ENCODE measurements around the gene NTMT1.

The NTMT1 gene

DNA sequence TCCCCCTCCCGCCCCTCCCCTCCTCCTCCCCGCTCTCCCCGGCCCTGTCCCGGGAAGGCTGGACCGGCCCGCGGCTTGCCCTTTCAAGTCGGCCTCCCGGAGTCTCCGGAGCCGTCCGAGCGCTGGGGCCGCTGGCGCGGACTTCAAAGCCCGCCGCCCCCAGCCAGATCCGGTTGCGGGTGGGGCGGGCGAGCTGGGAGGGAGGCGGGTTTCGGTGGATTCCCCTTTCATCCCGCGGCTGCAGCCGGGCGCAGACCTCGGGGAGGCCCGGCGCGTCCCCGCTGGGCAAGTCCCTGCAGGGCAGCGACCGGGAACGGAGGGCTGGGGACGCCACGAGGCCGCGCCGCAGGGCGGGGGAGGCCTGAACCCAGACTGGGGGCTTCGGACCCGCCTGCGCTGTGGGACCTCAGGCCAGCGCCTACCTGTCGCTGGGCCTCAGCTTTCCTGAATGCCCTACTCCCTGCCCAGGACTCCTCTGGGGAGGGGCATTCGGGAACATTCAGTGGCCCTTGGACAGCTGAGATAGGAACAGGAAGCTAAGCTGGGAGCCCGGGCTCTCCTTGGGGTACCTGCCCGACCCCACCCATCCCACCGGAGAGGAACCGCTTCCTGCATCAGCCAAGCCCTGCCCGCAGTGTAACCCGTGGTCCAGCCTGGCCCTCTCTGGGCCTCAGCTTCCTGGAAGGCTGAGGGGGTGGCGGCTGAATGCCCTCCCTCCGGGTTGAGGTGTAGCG is 28.4 kb upstream of the NTMT1 start:
- DNase-seq: no peak

DNA sequence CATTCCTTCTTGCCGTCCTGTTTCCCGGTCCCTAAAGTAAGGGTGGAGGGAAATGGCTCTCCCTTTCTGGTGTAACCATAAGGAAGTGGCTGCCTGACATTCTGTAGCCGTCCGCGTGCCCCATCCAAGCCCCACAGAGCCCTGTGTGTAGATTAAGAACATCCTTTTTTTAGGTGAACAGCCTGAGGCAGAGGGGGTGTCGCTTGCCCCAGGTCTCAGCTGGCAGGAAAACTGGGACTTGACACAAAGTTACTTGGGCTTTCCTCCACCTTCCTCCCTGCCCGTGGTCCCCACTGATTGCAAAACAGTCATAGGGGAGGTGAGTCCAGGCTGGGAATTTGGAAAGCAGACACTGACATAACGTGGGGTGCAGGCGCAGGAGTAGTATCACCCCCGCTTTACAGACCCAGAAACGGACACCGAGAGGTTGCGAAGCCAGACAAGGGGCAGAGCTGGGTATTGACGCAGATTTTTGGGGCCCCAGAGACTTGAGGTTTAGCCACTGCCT is 27.8 kb upstream of the NTMT1 start:
- no peak for DNase-seq

DNA sequence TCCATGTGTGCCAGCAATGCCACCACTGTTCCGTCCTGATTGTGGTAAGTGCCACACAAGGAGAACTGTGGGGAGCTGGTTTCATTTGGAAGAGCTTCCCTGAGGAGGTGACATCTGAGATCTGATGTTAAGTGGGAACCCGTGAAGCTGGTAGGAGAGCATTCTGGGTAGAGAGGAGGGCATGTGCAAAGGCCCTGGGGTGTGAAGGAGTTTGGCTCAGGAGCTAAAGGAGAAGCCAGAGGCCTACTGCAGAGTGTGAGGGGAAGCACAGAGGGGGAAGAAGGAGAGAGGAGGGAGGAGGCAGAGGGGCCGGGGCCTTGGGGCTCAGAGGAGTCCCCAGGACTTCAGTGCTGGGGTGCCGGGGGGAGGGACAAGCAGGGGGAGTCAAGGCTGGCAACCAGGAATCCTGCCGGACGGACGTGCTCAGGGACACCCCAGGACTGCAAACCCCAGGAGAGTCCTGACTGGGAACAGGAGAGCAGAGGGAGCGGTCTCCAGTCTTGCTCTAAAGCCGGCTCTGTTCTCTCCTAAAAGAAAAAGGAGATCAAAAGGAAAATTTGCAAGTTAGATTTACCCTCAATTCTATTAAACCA is 24.8 kb upstream of the NTMT1 start:
- DNase-seq: no peak

DNA sequence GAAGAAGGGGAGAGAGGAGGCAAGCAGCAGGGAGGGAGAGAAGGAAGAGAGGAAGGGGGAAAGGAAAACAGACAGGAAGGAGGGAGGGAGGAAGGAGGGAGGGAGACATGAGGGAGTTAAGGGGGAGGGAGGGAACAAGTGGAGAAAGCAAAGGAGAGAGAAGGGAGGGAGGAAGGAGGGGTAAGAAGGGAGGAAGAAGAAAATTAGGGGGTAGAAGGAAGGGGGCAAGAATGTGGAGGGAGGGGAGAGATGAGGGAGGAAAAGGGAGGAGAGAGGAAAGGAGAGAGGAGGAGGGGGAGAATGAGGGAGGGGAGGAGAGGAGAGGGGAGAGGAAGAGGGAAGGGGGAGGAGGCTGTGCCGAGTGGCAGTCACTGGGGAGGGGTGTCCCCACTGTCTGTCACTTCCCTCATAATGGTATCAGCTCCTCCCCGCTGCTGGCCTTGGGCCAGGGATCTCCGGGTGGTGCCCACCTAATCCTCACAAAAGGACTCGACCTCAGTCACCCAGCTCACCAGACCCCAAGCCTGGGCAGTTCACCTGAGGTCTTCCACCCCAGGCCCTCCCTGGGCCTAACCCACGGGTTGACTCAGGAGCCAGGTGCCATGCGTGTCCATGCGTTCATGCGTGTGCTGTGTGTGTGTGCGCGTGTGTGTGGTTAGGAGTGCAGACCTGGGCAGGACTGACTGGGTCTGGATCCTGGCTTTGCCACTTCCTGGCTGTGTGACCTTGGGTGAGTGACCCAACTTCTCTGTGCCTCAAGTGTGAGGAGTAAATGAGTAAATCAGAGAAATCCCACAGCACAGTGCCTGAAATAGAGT is 23.2 kb upstream of the NTMT1 start:
- no peak for DNase-seq

DNA sequence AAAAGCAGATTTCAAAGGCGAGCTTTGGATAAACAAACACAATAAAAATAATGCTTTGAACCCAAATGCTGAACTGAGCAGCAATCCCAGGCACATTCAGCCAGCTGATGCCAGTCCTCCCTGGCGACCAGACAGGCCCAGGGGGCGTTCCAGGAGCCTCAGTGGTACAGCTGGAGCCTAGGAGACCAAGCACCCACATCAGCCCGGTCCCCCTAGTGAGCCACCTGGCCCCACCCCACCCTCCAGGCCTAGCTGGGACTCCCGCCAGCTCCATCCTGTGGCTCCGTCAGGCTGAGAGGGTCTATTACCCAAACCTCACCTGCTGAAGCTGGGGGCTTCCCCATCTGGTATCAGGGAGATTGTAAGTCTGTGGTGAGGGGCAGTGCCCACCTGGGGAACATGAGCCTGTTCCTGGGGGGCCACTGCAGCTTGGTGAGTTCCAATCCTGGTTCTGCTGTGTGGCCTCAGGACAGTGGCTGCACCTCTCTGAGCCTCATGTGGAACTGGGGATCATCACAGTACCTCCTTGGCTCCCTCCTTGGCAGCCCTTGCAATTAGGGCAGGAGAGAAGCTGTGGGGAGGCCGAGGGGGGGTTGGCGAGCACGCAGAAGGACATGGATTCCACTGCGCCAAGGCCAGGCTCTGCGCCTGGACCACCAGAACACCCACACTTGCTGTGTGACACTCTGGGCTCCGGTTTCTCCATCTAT is 21.8 kb upstream of the NTMT1 start:
- no peak for DNase-seq

DNA sequence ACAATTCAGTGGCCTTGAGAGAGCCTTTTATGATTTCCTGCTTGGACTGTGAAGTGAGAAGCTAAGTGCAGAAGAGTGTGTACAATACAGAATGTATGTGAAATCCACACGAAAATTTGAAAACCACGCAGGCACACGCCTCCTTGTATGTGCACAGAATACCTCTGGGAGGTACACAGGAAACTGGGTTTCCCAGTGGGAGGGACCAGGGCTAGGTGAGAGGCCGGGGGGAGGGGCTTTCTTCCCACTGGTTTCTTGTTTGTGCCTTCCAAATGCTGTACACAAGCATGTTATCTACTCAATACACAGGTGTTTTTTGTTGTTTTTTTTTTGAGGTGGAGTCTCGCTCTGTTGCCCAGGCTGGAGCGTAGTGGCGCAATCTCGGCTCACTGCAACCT is 21.2 kb upstream of the NTMT1 start:
- DNase-seq: no peak

GRCh38 chr9:129606161-129607026 is 19.6 kb upstream of the NTMT1 start:
- DNase-seq: no peak

DNA sequence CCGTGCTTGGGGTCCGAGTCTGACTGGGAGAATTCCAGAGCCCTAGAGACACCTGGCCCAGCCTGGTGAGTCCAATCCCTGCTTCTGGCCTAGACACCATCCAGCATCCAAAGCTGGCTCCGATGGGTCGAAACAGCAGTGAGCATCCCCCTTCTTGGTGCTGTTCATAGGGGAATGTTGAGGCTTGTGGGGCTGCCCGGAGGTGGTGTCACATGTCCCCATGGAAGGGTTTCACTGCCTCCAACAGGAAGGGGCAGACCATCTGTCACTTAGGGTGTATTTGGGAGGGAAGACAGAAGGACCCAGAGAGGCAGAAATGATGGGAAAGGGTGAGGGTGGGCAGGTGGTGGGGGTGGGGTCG is 19.0 kb upstream of the NTMT1 start:
- peak; percentile 74 for DNase-seq

GRCh38 chr9:129608561-129609481 is 17.1 kb upstream of the NTMT1 start:
- DNase-seq: no peak

GRCh38 chr9:129609486-129610212 is 16.3 kb upstream of the NTMT1 start:
- DNase-seq: no peak

GRCh38 chr9:129610213-129610472 is 15.8 kb upstream of the NTMT1 start:
- no peak for DNase-seq

GRCh38 chr9:129610473-129611306 is 15.3 kb upstream of the NTMT1 start:
- DNase-seq: no peak

DNA sequence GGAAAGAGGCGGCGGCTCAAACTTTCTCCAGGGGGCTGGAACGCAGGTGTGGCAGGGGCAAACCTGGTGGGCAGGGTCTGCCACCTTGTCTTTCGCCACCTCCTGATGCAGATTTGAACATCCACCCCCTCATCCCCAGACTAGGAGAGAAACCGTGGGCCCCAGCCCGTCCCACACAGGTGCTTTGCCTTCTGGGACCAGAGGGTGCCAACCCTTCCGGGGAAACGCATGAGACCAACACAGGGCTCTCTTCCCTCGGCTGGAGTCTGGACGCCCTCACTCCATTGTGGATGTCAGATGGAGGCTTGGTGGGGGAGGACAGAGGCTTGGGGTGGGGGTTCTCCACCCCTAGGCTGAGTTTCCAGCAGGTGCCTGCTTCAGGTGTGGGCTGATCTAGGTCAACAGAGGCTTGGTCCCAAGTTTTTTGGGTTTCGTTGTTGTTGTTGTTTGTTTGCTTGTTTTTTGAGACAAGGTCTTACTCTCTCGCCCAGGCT is 14.6 kb upstream of the NTMT1 start:
- no peak for DNase-seq

DNA sequence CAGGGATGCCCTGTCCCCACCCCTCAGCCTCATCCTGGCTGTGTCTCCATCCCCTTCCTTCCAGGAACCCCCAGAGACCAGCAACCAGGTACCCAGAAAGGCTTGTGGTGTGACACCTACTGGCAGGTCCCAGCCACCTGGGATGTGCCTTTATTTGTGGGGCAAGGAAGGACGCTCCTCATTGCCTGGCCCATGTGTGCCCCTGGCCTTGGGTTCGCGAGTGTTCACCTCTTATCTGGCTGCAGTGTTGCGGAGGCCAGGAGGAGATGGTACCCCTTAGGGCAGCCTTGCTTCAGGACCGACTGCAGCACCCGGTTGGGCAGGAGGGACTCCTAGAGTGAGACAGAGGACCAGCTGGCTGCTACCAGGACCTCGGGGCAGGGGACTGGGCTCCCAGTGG is 13.8 kb upstream of the NTMT1 start:
- DNase-seq: no peak

DNA sequence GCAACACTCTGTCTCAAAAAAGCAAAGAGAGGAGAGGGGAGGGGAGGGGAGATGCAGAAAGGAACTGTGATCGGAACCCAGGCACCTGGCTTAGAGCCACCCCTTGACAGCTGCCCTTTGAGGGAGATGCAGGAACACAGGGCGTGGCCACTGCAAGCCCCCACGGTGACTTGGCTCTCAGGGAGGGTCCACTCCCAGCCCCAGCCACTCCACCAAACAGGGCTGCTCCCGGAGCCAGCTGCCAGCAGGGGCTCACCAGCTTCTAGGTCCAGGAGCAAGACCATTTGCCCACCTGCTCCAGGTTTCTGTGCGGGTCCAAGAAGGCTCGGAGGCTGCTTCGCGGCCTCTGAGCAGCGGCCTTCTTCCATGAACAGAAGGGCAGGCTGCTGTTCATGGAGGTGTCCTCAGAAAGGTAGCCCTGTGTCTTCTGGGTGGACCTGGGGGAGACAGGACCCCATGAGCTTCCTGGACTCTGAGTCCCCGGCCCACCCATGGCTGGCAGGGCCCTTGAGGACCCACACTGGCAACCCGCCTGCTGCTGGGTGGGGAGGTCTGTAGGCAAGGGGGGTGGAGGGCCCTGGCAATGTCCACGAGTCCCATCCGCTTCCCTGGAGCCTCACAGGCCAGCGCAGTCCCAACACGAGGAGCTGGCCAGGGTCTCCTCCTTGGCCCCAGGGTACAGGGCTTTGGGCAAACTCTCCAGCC is 13.0 kb upstream of the NTMT1 start:
- no peak for DNase-seq

GRCh38 chr9:129613520-129614175 is 12.3 kb upstream of the NTMT1 start:
- DNase-seq: peak; percentile 48

DNA sequence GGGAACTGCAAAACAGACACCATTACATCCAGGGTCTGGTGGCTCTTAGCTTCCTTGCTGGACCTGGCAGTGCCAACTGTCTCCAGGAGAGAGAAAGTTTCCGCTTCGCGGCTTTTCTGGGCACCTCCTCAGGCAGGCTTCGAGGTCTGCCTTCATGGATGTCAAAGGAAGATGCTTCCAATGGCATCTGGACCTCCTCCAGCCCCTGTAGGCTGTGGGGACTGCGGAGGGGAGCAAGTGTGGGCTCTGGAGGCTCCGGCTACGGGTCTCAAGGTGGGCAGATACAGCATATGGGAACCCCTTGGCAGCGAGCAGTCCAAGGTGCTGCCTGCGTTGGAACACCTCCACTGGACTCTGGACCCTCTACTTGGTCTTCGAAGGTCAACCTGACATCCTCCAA is 11.0 kb upstream of the NTMT1 start:
- DNase-seq: no peak
